NCI-H2107 treated with DMSO at 0.1 percent for 48 hours (cell line): ENCODE measurements around the gene KIF5A.
"Not testable (repeated sequence)": the region's sequence is repeated elsewhere in the genome, so short reads cannot be mapped to it uniquely, and the experiment has no call there.

Source experiments
- DNase-seq: peaks from one replicate; lab custom pipeline; 2025; ENCODE audit not compliant: unreplicated experiment; lab: John Stamatoyannopoulos, UW

The KIF5A gene

DNA sequence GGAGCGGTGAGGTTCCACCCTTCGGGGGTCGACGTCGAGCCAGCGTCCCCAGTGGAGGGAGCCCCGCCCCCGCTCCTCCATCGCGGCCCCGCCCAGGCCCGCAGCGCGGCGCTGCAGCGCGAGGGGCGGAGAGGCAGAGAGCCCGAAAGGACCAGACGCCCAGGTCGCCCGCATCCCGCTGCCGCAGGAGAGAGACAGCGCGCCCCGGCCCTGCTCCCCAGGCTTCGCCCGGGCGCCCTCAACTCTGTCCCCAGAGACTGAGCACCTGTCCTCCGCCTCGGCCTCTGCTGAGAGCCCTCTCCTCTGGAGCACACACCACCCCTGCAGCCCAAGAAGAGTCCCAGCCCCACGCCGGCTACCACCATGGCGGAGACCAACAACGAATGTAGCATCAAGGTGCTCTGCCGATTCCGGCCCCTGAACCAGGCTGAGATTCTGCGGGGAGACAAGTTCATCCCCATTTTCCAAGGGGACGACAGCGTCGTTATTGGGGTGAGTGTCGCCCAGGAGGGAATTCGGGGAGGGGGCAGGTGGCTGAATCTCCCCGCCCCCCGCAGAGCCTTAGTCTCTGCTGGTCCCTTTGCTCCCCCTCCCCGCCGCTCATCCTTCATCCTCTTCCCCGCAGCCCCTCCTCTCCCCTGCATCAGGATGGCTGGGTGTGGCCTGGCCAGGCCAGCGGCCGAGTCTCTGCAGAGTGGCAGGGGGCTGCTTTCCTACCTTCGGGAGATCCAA lies at the start of gene KIF5A:
KIF5A (plus strand) TSS at position 136 of the 732 bp plus-strand sequence; CDS start at position 364, 228 bp downstream.
- no peak for DNase-seq

DNA sequence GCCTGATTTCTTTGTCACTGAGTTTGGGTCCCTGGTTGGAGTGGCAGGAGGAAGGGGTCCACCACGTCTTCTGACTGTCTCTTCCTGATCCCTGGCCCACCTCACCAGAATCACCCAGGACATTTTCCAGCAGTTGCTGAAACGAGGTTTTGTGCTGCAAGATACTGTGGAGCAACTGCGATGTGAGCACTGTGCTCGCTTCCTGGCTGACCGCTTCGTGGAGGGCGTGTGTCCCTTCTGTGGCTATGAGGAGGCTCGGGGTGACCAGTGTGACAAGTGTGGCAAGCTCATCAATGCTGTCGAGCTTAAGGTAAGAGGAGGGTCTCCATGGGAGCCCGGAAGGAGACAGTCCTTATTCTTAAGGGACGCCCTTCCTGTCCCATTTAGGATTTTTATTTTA lies 49.6 kb upstream of the KIF5A start:
- no peak for DNase-seq

DNA sequence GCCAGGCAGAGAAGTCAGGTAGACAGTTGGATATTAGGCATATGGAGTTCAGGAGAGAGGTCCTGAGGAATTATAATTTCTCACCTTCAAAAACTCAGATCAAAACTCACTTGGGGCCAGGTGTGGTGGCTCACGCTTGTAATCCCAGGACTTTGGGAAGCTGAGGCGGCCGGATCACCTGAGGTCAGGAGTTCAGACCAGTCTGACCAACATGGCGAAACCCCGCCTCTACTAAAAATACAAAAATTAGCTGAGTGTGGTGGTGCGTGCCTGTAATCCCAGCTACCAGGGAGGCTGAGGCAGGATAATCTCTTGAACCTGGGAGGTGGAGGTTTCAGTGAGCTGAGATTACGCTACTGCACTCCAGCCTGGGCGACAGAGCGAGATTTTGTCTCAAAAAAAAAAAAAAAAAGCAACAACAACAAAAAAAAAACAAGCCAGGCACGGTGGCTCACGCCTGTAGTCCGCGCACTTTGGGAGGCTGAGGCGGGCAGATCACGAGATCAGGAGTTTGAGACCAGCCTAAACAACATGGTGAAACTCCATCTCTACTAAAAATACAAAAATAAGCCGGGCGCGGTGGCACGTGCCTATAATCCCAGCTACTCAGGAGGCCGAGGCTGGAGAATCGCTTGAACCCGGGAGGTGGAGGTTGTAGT lies 47.4 kb upstream of the KIF5A start:
- not testable (repeated sequence) for DNase-seq

DNA sequence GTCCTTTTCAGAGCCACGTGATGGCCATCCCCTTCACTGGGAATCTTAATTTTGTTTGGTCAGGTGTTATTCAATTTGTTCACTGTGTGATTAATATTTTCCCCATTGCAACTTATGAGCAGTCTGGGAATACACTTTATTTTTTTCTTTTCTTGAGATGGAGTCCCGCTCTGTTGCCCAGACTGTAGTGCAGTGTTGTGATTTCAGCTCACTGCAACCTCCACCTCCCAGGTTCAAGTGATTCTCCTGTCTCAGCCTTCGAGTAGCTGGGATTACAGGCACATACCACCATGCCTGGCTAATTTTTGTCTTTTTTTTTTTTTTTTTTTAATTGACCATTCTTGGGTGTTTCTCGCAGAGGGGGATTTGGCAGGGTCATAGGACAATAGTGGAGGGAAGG lies 43.3 kb upstream of the KIF5A start:
- DNase-seq, result not testable (repeated sequence)

DNA sequence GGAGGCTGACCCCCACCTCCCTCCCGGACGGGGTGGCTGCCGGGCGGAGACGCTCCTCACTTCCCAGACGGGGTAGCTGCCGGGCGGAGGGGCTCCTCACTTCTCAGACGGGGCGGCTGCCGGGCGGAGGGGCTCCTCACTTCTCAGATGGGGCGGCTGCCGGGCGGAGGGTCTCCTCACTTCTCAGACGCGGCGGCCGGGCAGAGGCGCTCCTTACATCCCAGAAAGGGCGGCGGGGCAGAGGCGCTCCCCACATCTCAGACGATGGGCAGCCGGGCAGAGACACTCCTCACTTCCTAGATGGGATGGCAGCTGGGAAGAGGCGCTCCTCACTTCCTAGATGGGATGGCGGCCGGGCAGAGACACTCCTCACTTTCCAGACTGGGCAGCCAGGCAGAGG lies 42.0 kb upstream of the KIF5A start:
- not testable (repeated sequence) for DNase-seq

DNA sequence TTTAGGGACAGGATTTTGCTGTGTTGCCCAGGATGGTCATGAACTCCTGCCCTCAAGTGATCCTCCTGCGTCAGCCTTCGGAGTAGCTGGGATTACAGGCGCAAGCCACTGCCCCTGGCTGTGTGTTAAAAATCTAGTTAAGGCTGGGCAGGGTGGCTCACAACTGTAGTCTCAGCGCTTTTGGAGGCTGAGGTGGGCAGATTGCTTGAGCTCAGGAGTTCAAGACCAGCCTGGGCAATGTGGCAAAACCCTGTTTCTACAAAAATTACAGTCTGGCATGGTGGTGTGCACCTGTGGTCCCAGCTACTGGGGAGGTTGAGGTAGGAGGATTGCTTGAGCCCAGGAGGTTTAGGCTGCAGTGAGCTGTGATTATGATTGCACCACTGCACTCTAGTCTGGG lies 38.7 kb upstream of the KIF5A start:
- no peak for DNase-seq

DNA sequence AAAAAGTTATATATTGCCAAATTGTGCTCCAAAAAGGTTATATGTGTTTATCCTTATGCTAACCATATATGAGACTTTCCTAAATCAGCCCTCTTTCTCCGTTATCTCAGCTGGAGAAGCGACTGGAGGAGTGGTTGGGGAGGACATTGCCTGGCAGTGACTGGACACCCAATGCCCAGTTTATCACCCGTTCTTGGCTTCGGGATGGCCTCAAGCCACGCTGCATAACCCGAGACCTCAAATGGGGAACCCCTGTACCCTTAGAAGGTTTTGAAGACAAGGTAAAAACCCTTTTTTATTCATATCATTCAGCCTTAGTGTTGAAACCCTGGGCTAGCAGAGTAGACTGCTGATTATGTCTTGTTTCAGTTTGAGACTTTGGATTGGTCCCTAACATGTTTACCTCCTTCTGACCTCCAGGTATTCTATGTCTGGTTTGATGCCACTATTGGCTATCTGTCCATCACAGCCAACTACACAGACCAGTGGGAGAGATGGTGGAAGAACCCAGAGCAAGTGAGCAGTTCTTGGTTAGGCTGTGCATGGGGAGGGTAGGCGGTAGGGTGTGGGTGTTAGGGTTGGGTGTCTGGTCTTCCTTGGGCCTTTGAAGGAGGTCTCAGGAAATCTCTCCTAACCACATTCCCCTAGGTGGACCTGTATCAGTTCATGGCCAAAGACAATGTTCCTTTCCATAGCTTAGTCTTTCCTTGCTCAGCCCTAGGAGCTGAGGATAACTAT lies 38.1 kb upstream of the KIF5A start:
- DNase-seq, result no peak

DNA sequence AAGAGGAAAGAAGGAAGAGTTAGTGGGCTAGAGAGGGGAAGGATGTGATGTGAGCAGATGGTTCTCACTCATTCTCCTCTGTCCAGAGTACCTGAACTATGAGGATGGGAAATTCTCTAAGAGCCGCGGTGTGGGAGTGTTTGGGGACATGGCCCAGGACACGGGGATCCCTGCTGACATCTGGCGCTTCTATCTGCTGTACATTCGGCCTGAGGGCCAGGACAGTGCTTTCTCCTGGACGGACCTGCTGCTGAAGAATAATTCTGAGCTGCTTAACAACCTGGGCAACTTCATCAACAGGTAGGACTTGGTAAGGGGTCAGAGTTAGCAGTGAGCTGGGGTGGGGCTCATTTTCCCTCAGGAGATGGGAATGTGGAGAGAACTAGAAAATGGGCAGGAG lies 37.2 kb upstream of the KIF5A start:
- no peak for DNase-seq

DNA sequence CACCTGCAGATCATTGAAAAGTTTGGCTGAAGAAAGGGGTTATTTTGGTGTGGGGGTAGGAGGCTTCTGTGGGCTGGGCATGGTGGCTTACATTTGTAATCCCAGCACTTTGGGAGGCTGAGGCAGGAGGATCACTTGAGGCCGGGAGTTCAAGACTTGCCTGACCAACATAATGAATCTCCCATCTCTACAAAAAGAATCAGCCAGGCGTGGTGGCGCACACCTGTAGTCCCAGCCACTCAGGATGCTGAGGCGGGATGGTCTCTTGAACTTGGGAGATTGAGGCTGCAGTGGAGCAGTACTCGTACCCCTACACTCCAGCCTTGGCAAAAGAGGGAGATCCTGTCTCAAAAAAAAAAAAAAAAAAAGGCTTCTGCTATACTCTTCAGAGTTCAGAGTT lies 36.6 kb upstream of the KIF5A start:
- DNase-seq, result no peak

DNA sequence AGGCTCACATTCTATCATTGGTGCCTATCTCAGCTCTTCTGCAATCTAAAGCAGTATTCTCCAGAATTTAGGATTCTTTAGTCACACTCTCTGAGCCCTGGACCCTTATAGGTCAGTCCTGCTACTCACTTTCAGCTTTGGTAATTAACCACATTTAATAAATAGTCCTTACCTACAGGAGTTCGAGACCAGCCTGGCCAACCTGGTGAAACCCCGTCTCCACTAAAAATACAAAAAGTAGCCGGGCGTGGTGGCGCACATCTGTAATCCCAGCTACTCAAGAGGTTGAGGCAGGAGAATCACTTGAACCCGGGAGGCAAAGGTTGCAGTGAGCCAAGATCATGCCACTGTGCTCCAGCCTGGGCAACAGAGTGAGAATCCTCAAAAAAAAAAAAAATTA lies 36.2 kb upstream of the KIF5A start:
- DNase-seq, result not testable (repeated sequence)

DNA sequence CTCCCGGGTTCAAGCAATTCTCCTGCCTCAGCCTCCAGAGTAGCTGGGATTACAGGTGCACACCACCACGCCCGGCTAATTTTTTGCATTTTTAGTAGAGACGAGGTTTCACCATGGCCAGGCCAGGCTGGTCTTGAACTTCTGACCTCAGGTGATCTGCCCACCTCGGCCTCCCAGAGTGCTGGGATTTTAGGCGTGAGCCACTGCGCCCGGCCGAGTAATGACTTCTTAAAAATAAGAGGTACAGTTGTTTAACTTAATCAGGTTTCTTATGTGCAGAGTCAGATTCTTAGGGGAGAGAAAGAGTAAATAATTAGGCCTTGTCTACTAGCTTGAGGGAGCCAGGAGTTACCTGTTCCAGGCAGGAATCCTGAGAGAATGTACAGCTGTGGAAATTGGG lies 35.6 kb upstream of the KIF5A start:
- not testable (repeated sequence) for DNase-seq

DNA sequence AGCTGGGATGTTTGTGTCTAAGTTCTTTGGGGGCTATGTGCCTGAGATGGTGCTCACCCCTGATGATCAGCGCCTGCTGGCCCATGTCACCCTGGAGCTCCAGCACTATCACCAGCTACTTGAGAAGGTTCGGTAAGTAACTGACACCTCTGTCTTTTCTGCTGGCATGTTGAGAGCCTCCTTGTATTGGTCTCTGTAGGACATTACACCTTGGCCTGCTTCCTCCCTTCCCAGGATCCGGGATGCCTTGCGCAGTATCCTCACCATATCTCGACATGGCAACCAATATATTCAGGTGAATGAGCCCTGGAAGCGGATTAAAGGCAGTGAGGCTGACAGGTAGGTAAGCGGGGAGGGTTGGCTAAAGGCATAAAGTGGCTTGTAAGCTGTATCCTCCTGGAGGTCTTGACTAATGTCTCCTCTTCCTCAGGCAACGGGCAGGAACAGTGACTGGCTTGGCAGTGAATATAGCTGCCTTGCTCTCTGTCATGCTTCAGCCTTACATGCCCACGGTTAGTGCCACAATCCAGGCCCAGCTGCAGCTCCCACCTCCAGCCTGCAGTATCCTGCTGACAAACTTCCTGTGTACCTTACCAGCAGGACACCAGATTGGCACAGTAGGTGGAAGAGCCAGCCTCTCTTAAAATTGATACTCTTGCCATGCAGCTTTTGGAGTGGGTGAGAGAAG lies 35.0 kb upstream of the KIF5A start:
- DNase-seq, result peak; percentile 55

DNA sequence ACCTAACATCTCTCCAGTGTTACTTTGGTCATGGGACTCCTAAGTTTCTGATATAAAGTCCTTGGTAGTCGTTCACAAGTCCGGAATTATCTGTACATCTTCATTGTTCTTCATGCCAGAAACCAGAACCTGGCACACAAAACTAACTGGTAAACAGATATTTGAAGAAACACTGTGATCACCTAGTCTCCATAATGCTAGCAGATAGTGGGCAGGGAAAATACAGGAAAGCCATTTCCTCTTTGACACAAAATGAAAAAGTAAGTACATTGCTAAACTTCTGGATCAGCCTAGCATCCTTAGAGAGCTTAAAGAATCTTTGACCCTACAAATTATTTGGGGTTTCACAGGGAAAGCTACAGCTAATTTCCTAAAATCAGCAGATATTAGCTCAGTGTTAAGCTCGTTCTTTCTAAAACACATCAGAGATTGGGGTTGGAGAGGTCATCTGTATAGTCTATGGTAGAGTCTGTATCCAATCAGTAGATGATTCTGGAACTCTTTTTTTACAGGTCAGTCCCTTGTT lies 34.4 kb upstream of the KIF5A start:
- no peak for DNase-seq

DNA sequence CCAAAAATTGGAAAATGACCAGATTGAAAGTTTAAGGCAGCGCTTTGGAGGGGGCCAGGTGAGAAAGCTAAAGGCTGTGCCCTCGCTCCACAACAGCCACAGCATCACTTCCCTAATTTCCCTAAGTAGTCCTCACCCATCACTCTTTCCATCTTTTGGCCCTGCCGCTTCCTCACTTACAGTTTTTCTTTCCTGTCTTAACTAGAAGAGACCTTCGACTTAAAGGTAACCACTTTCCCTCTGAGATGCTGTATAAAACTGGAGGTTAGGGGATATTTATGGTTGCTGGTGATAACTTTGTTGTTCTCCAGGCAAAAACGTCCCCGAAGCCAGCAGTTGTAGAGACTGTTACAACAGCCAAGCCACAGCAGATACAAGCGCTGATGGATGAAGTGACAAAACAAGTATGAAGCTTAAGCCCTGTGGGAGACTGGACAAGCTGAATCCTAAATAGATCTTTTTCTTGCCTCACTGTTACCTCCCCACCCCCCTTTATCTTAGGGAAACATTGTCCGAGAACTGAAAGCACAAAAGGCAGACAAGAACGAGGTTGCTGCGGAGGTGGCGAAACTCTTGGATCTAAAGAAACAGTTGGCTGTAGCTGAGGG lies 33.8 kb upstream of the KIF5A start:
- no peak for DNase-seq

DNA sequence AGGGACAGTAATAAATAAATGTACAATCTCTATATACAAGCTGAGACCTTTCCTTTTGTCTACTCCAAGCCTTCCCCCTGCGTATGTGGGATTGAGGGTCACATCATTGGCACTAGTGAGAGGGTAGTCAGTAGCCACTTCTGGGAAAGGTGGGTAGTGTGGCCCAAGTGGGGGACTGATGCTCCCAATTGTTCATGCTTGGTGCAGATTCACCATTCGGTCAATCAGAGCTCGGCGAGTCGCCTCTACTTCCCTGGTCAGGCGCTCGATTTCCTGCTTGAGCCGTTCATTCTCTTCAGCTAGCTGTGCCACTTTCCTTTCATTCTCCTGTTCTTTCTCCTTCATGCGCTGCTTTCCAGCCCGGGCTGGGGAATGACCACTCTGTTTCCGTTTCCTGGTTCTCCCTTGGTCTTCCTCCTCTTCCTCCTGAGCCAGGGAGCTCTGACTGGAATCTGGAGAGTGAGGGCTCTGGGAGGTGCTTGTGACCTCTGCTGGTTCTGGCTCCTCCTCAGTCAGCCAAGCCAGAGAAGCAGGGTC lies 33.2 kb upstream of the KIF5A start:
- no peak for DNase-seq

DNA sequence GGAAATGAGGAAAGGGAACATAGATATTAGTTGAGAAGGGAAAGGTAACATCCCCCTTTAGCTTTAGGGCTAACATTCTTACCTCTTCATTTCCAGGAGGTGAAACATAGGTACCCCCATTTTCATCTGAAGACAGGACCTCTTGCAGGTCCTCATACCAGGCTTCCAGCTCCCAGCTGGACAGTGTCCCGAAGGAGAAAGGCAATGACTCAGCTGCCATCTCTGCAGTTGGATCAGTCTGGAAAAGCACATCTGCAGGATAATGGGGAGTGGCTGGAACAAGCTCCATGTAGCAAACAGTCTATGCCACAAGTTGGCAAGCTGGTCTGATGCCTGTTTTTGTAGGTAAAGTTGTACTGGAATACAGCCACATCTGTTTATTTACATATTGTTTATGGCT lies 32.7 kb upstream of the KIF5A start:
- no peak for DNase-seq

DNA sequence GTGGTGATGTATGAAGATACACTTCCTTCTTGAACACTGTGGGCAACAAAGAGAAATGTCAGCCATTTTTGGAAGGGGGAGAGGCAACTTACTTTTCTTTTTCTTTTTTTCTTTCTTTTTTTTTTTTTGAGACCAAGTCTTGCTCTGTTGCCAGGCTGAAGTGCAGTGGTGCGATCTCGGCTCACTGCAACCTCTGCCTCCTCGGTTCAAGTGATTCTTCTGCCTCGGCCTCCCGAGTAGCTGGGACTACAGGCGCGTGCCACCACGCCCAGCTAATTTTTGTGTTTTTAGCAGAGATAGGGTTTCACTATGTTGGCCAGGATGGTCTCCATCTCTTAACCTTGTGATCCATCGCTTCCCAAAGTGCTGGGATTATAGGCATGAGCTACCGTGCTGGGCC lies 32.1 kb upstream of the KIF5A start:
- not testable (repeated sequence) for DNase-seq

DNA sequence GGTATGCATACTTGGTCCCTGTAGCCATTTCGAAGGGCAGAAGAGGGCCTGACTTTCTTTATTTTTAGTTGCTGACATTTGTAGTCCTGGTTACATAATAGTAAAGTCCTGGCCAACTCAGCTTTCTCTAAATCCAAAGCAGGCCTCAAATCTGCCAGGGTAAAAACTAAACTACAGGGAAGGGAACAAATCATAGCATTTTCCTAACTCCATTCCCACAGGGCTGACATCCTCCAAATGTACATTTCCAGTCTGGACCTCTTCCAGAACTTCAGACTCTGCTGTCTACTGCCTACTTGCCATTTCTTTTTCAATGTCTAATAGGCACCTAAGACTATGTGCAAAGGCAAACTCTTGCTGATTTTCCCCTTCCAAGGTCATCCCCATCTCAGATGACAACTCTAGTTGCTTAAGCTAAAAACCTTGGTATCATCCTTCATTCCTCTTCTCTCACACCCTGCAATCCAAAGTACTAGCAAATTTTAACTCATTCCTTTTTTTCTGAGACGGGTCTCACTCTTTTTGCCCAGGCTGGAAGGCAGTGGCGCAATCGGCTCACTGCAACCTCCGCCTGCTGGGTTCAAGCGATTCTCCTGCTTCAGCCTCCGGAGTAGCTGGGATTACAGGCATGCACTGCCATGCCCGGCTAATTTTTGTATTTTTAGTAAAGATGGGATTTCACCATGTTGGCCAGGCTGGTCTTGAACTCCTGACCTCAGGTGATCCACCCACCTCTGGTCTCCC lies 31.5 kb upstream of the KIF5A start:
- DNase-seq, result no peak

DNA sequence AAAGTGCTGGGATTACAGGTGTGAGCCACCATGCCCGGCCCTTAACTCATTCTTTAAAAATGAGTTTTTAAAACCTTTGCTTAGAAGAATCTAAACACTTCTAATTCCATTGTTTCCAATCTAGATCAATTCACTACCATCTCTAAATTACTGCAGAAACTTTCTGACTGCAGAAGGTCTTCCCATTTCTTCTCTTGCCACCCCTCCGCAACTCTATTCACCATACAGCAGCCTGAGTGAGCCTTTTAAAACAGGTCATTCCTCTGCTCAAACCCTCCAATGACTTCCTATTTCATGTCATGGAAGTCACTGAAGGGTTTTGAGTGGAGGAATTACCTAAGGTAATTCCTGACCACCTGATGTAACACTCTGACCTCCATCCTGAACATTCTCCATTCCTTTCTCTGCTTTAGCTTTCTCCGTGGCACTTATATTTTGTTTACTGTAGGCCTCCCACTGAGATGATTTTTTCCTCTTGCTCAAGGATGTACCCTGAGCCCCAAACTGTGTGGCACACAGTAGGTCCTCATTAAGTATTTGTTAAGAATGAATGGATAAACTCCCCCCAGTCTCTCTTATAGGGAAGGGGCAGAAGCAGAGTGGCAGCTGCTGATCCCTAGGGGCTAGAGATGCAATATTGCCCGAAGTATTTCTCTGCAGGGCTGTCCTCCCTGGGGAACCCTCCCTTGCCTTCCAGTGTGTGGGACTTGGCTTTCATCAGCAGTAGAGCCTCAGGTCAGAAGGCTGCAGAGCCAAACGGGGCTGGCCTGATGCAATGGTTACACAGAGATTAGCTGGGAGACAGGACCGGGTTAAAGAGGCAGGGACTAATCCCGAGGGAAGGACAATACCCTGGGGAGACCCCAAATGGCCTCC lies 30.7 kb upstream of the KIF5A start:
- no peak for DNase-seq
